Panc1 (cell line): ENCODE results near the gene PAK3. TPM values are rescaled to one million over a fixed set of nuclear protein-coding genes. Genes with fewer than 3 reads are reported as not detected.

Experiments
- ATAC-seq: fragments of 200-7000 bp; cut with Tn5 transposase; 2 replicates; pipeline ENCODE4 v1.9.1; 2020; ENCODE audit warnings: mild to moderate bottlenecking, moderate library complexity
- BruUV-seq: library from RNA; stranded (reverse); fragments of 400-500 nt; replicated peaks from 2 replicates; lab custom pipeline; 2021; lab: Mats Ljungman, UMichigan
- CTCF ChIA-PET: fragments of 300-600 bp; sonication (Branson Sonifier 250); formaldehyde crosslinking; loops from one replicate; lab custom pipeline; 2022; ENCODE audit warnings: antibody characterized with exemption; lab: Charles Lee
- POLR2A ChIA-PET: fragments of 300-600 bp; sonication (Branson Sonifier 250); formaldehyde crosslinking; loops from one replicate; lab custom pipeline; 2022; ENCODE audit warnings: antibody characterized with exemption; lab: Charles Lee
- DNase-seq: peaks from one replicate; pipeline ENCODE4 v3.0.0-alpha.2; 2010; ENCODE audit warnings: low read depth, low spot score
- H3K27ac ChIP-seq: 2 replicates; pipeline ENCODE4 v1.5.1; 2011; ENCODE audit warnings: mild to moderate bottlenecking, low read length, inconsistent platforms
- H3K27me3 ChIP-seq: fragments of 200-500 bp; sonication (Bioruptor generic); 2 replicates; pipeline ENCODE4 v1.6.0; 2014; ENCODE audit warnings: low read length, inconsistent platforms; ENCODE audit not compliant: control insufficient read depth, insufficient read depth
- H3K36me3 ChIP-seq: fragments of 200-500 bp; sonication (Bioruptor generic); 2 replicates; pipeline ENCODE4 v1.5.1; 2014; ENCODE audit warnings: inconsistent platforms, mild to moderate bottlenecking, low read length, moderate library complexity; ENCODE audit not compliant: control insufficient read depth, insufficient read depth
- H3K4me1 ChIP-seq: 2 replicates; pipeline ENCODE4 v1.5.1; 2011; ENCODE audit warnings: inconsistent platforms, mild to moderate bottlenecking, low read length, moderate library complexity; ENCODE audit not compliant: control insufficient read depth, insufficient read depth
- H3K4me3 ChIP-seq, 2 experiments: 2 replicates each; pipeline ENCODE4 v1.5.1; 2011 to 2012; ENCODE audit warnings: low read depth in 2 of 2, low read length in 2 of 2, mild to moderate bottlenecking in 2 of 2, inconsistent platforms in 1 of 2, moderate library complexity in 1 of 2
- H3K9me3 ChIP-seq: fragments of 200-500 bp; sonication (Bioruptor generic); 2 replicates; pipeline ENCODE4 v1.5.1; 2014; ENCODE audit warnings: low read depth, mild to moderate bottlenecking, inconsistent platforms, low read length, moderate library complexity; ENCODE audit not compliant: control insufficient read depth, insufficient read depth
- CTCF ChIP-seq: fragments of 450-650 bp; IDR thresholded peaks from 2 replicates; pipeline ENCODE4 v1.5.1; 2017; ENCODE audit warnings: mild to moderate bottlenecking
- POLR2AphosphoS5 ChIP-seq: IDR thresholded peaks from 2 replicates; pipeline ENCODE4 v1.6.1; 2012; ENCODE audit warnings: mild to moderate bottlenecking, low read depth, low read length, moderate library complexity
- REST ChIP-seq, 2 experiments: IDR thresholded peaks; 2 replicates each; pipeline ENCODE4 v1.6.1; 2011 to 2012; ENCODE audit warnings: low read depth in 2 of 2, control low read depth in 1 of 2, low read length in 1 of 2, mild to moderate bottlenecking in 1 of 2, moderate library complexity in 1 of 2; ENCODE audit not compliant: insufficient read depth in 1 of 2
- SIN3A ChIP-seq: IDR thresholded peaks from 2 replicates; pipeline ENCODE4 v1.6.1; 2012; ENCODE audit warnings: low read depth, mild to moderate bottlenecking, low read length, moderate library complexity, borderline replicate concordance; ENCODE audit not compliant: insufficient read depth
- TCF7L2 ChIP-seq: IDR thresholded peaks from 2 replicates; pipeline ENCODE4 v1.6.1; 2011; ENCODE audit warnings: mild to moderate bottlenecking, low read depth, low read length, inconsistent platforms
- in situ Hi-C: cut with HindIII; loops from 2 replicates; pipeline ENCODE4 v1.10.0; 2016; ENCODE audit warnings: low sequenced_read_pairs, low pct_unique_long_range_greater_than_20kb
- intact Hi-C: fragments of 100-400 bp; cut with micrococcal nuclease; formaldehyde crosslinking; loops from one replicate; pipeline ENCODE4 v1.10.0; 2022; ENCODE audit not compliant: unreplicated experiment
- total RNA-seq: library from RNA; stranded (reverse); gene quantifications from one replicate; pipeline ENCODE4 v1.2.1, GENCODE V29; 2021; ENCODE audit not compliant: unreplicated experiment

The PAK3 gene
- total RNA-seq, 1 experiment from 2014 or later, result 0.15 TPM

DNA sequence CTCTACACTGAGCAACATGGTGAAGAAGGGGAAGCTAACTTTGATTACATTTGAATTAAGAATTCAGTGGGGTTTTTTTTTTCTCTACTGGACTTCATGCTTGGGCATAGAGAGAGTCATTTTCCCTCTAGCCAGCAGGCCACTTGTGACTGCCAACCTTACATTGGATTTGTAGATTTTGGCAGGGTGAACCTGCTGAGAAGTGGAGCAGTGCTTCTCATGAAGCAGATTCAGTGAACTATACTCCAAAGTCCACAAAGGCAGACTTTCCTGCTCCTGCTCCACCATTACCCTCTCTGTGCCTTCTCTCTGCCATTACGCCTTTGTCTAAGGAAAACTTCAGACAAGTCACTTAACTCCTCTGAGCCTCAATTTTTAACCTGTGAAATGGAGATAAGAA is 69.9 kb downstream of the PAK3 start:
- ATAC-seq, result no peak
- POLR2A ChIA-PET, result no interaction called here
- Histone ChIP-seq H3K4me1 (no peaks in the 10 kb centered on the region), H3K36me3 (no peaks in the 10 kb centered on the region), H3K27ac (no peak overlapping the region), H3K4me3 (no peak overlapping the region), H3K9me3 (no peaks in the 10 kb centered on the region), H3K27me3 (no peaks in the 10 kb centered on the region)
- BruUV-seq, result no TSS peak
- no peak for DNase-seq
- no peak for TF ChIP-seq CTCF
- no peak for TF ChIP-seq SIN3A
- TF ChIP-seq POLR2AphosphoS5, result no peak
- TF ChIP-seq REST (IDR thresholded peaks at IDR 0.05; ENCODE audit: insufficient read depth in 1 of 2, low read depth in 2 of 2, low read length in 1 of 2), result no peak
- no peak for TF ChIP-seq TCF7L2
- in situ Hi-C loops (no loop called here), intact Hi-C loops (loop anchor here (5.0 kb wide), 1 partner anchor 281 kb away; no protein-coding TSS in a partner anchor)
- CTCF ChIA-PET, result no interaction called here

DNA sequence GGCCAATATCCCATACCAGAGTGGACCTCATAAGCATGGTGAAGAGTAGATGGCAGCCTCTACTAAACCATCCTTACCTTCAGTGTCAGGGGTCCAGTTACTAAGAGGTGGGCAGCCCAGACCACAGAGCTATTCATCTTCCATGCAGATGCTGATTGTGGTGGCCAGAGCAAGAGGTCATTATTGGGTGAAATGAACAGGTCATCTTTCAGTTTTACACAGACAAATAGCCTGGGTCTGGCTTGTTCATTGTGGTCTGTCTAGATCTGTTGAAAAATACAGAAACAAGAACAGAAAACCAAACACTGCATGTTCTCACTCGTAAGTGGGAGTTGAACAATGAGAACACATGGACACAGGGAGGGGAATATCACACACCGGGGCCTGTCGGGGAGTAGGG is 71.3 kb downstream of the PAK3 start:
- TF ChIP-seq TCF7L2, result no peak
- TF ChIP-seq REST (IDR thresholded peaks at IDR 0.05; ENCODE audit: insufficient read depth in 1 of 2, low read depth in 2 of 2, low read length in 1 of 2), result no peak
- TF ChIP-seq CTCF, result no peak
- TF ChIP-seq SIN3A, result no peak
- TF ChIP-seq POLR2AphosphoS5, result no peak
- intact Hi-C loops, result loop anchor here (5.0 kb wide), 1 partner anchor 280 kb away; no protein-coding TSS in a partner anchor
- in situ Hi-C loops, result no loop called here
- Histone ChIP-seq H3K36me3 (no peaks in the 10 kb centered on the region), H3K27me3 (no peaks in the 10 kb centered on the region), H3K27ac (no peak overlapping the region), H3K4me1 (no peaks in the 10 kb centered on the region), H3K4me3 (no peak overlapping the region), H3K9me3 (no peaks in the 10 kb centered on the region)
- ChIA-PET POLR2A (no interaction called here), CTCF (no interaction called here)
- ATAC-seq (no peak), DNase-seq (no peak)
- no TSS peak for BruUV-seq
